Mucosa of descending colon (tissue), 3 donors: ENCODE data around the gene MFGE8. TPM values are rescaled to one million over a fixed set of nuclear protein-coding genes. Genes with fewer than 3 reads are reported as not detected.

Experiments used
- ATAC-seq: fragments of 200-7000 bp; cut with Tn5 transposase; one replicate; pipeline ENCODE4 v1.9.1; 2020; ENCODE audit warnings: mild to moderate bottlenecking, moderate library complexity
- DNase-seq, 3 donors: peaks; one replicate each; pipeline ENCODE4 v3.0.0-alpha.2; 2020
- H3K36me3 ChIP-seq: fragments of 200-600 bp; one replicate; pipeline ENCODE4 v1.8.0; 2021; ENCODE audit warnings: low read depth, mild to moderate bottlenecking
- H3K4me1 ChIP-seq: fragments of 200-600 bp; one replicate; pipeline ENCODE4 v1.8.0; 2021; ENCODE audit warnings: low read depth, mild to moderate bottlenecking
- H3K4me3 ChIP-seq: fragments of 200-600 bp; one replicate; pipeline ENCODE4 v1.8.0; 2021; ENCODE audit warnings: mild to moderate bottlenecking
- H3K9me3 ChIP-seq: fragments of 200-600 bp; one replicate; pipeline ENCODE4 v1.8.0; 2021; ENCODE audit warnings: mild to moderate bottlenecking
- intact Hi-C, 2 donors: fragments of 100-400 bp; cut with DNase I in 1 of 2; cut with micrococcal nuclease in 1 of 2; formaldehyde crosslinking; loops; one replicate each; pipeline versions ENCODE4 v1.11.0 to v1.11.1; 2022; cut with DNase I, micrococcal nuclease
- total RNA-seq, 3 donors: library from RNA; stranded (reverse); fragmentation: NEBNext Ultra II Directional in 2 of 3; extraction: Animal tissue kit (Norgen Biotek cat#: 25700) in 2 of 3; gene quantifications; one replicate each; pipeline versions ENCODE4 v1.2.1 to v1.2.4, GENCODE V29; 2021 to 2023
- TF ChIP-seq, protein P1 (sequence below): fragments of 200-600 bp; IDR thresholded peaks from one replicate; pipeline ENCODE4 v1.8.0; 2022; ENCODE audit warnings: antibody characterized with exemption, mild to moderate bottlenecking
- donor health status: DM: no; HTN: no; CAD: no; lungs with moderate emphysema.
- donor health status: DM: no; HTN: no; CAD: no.
- donor health status: DM: no; HTN: yes; CAD: no.

The MFGE8 gene
- total RNA-seq, 3 donors from 2014 or later: 24.2 to 102 (median 66.7) TPM

DNA sequence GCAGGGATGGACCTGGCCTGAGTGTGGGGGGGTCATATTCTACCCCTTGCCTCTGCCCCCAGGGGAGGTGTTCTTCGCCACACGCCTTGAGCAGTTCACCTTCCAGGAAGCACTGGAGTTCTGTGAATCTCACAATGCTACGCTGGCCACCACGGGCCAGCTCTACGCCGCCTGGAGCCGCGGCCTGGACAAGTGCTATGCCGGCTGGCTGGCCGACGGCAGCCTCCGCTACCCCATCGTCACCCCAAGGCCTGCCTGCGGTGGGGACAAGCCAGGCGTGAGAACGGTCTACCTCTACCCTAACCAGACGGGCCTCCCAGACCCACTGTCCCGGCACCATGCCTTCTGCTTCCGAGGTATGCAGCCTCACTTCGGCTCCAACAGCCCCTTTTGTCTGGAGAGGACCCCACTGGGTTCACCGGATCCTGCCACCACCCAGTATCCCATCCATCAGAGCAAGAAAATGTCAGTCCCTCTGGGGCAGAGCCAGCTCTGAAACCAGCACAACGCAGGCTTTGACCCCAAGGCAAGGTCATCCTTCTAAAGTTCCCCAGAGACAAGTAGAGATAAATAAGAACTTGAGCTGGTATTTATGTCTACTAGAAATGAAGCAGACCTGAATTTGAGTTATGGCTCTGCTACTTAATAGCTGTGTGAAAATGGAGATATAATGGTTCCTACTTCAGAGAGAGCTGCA lies 63.7 kb downstream of the MFGE8 start:
- Histone ChIP-seq H3K36me3 (no peaks in the 10 kb centered on the region), H3K4me1 (no peaks in the 10 kb centered on the region), H3K9me3 (no peaks in the 10 kb centered on the region), H3K4me3 (no peak overlapping the region)
- intact Hi-C loops: no loop called here
- DNase-seq: no peak
- TF ChIP-seq, protein P1, sequence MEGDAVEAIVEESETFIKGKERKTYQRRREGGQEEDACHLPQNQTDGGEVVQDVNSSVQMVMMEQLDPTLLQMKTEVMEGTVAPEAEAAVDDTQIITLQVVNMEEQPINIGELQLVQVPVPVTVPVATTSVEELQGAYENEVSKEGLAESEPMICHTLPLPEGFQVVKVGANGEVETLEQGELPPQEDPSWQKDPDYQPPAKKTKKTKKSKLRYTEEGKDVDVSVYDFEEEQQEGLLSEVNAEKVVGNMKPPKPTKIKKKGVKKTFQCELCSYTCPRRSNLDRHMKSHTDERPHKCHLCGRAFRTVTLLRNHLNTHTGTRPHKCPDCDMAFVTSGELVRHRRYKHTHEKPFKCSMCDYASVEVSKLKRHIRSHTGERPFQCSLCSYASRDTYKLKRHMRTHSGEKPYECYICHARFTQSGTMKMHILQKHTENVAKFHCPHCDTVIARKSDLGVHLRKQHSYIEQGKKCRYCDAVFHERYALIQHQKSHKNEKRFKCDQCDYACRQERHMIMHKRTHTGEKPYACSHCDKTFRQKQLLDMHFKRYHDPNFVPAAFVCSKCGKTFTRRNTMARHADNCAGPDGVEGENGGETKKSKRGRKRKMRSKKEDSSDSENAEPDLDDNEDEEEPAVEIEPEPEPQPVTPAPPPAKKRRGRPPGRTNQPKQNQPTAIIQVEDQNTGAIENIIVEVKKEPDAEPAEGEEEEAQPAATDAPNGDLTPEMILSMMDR: no peak
- ATAC-seq: no peak

Other genes with a start within 250 kb of the MFGE8 start
- 1 to 10 TPM in 1 of 3 donors, under 1 TPM in 2; 0.09 to 1.3 (median 0.23) TPM for gene ACAN, start 109.9 kb downstream of the MFGE8 start, total RNA-seq
- gene HAPLN3, start 17.8 kb downstream of the MFGE8 start, total RNA-seq: 1 to 10 TPM; 2.7 to 6.7 (median 4.0) TPM
- gene ABHD2, start 175.1 kb upstream of the MFGE8 start, total RNA-seq: 100 to 1,000 TPM in 1 of 3 donors, 10 to 100 TPM in 2; 82.2 to 156 (median 92.7) TPM